ENCODE measurements around the gene RUVBL1. TPM values are rescaled to one million over a fixed set of nuclear protein-coding genes. Genes with fewer than 3 reads are reported as not detected.

The RUVBL1 gene
- total and polyA plus RNA-seq, 10 of the 15 experiments (the other 5 are each of a cell fraction or from before 2014, with no cell fraction given): 15.2 to 142 (median 84.2) TPM

Small RNA genes lying within 50 kb of the gene (small RNA-seq; reads per million reads assigned to genes)
- not detected for gene RNU2-37P
- not detected for gene RNU6-823P

Other genes with a start within 250 kb of the RUVBL1 start
- not detected in 2 replicates for gene KBTBD12, start 208.6 kb downstream of the RUVBL1 start, total RNA-seq (2014; rRNA removed)
- gene KBTBD12, start 208.6 kb downstream of the RUVBL1 start, total RNA-seq (2014; rRNA removed; fragmentation: Illumina TruSeq; extraction: Trizol): not detected in 2 replicates
- not detected in 2 replicates for gene KBTBD12, start 208.6 kb downstream of the RUVBL1 start, total RNA-seq (2021)
- not detected in 2 replicates for gene KBTBD12, start 208.6 kb downstream of the RUVBL1 start, polyA plus RNA-seq (2011; rRNA removed)
- 0.01 TPM in 1 of 2 replicates, not detected in the other for gene KBTBD12, start 208.6 kb downstream of the RUVBL1 start, polyA plus RNA-seq (2014; fragmentation: Illumina TruSeq; extraction: Trizol)
- not detected for gene KBTBD12, start 208.6 kb downstream of the RUVBL1 start, polyA plus RNA-seq (2014; fragmentation: Nextera tagmentation; extraction: Ambion mirVana)
- not detected in 2 replicates for gene KBTBD12, start 208.6 kb downstream of the RUVBL1 start, polyA plus RNA-seq (2014; rRNA removed)
- gene KBTBD12, start 208.6 kb downstream of the RUVBL1 start, polyA plus RNA-seq (2016; fragmentation: Nextera tagmentation; extraction: Ambion mirVana): under 1 TPM in 1 of 2 experiments, not detected in 1; 0.11 TPM
- 165 and 184 TPM in 2 replicates for gene SEC61A1, start 71.4 kb downstream of the RUVBL1 start, total RNA-seq (2014; rRNA removed)
- gene SEC61A1, start 71.4 kb downstream of the RUVBL1 start, total RNA-seq (2014; rRNA removed; fragmentation: Illumina TruSeq; extraction: Trizol): 102 and 112 TPM in 2 replicates
- 167 and 189 TPM in 2 replicates for gene SEC61A1, start 71.4 kb downstream of the RUVBL1 start, total RNA-seq (2021)
- 126 and 145 TPM in 2 replicates for gene SEC61A1, start 71.4 kb downstream of the RUVBL1 start, polyA plus RNA-seq (2011; rRNA removed)
- 129 and 139 TPM in 2 replicates for gene SEC61A1, start 71.4 kb downstream of the RUVBL1 start, polyA plus RNA-seq (2014; fragmentation: Illumina TruSeq; extraction: Trizol)
- 1 to 10 TPM; 5.2 to 5.9 TPM for gene SEC61A1, start 71.4 kb downstream of the RUVBL1 start, polyA plus RNA-seq (2014; fragmentation: Nextera tagmentation; extraction: Ambion mirVana)
- gene SEC61A1, start 71.4 kb downstream of the RUVBL1 start, polyA plus RNA-seq (2014; rRNA removed): 133 and 142 TPM in 2 replicates
- gene SEC61A1, start 71.4 kb downstream of the RUVBL1 start, polyA plus RNA-seq (2016; fragmentation: Nextera tagmentation; extraction: Ambion mirVana): 100 to 1,000 TPM; 254 to 265 TPM
- gene EEFSEC, start 29.7 kb upstream of the RUVBL1 start, total RNA-seq (2014; rRNA removed): 11.8 and 18.5 TPM in 2 replicates
- 5.1 TPM in 2 replicates for gene EEFSEC, start 29.7 kb upstream of the RUVBL1 start, total RNA-seq (2014; rRNA removed; fragmentation: Illumina TruSeq; extraction: Trizol)
- gene EEFSEC, start 29.7 kb upstream of the RUVBL1 start, total RNA-seq (2021): 21.9 and 22.5 TPM in 2 replicates
- gene EEFSEC, start 29.7 kb upstream of the RUVBL1 start, polyA plus RNA-seq (2011; rRNA removed): 4.0 and 13.6 TPM in 2 replicates
- gene EEFSEC, start 29.7 kb upstream of the RUVBL1 start, polyA plus RNA-seq (2014; fragmentation: Illumina TruSeq; extraction: Trizol): 5.3 and 10.4 TPM in 2 replicates
- gene EEFSEC, start 29.7 kb upstream of the RUVBL1 start, polyA plus RNA-seq (2014; fragmentation: Nextera tagmentation; extraction: Ambion mirVana): 1 to 10 TPM in 1 of 2 experiments, under 1 TPM in 1; 0.29 to 1.4 TPM
- gene EEFSEC, start 29.7 kb upstream of the RUVBL1 start, polyA plus RNA-seq (2014; rRNA removed): 21.2 and 27.7 TPM in 2 replicates
- gene EEFSEC, start 29.7 kb upstream of the RUVBL1 start, polyA plus RNA-seq (2016; fragmentation: Nextera tagmentation; extraction: Ambion mirVana): 10 to 100 TPM; 28.6 to 29.1 TPM